ENCODE measurements around the gene UNG. TPM values are rescaled to one million over a fixed set of nuclear protein-coding genes. Genes with fewer than 3 reads are reported as not detected.

UNG gene
- total and polyA plus RNA-seq, 5 donors from 2014 or later = 8.9 to 42.2 (median 33.0) TPM

GRCh38 chr12:109160433-109160832 is 63.0 kb downstream of the UNG start:
- Mint-ChIP-seq H3K4me3 (no peak overlapping the region), H3K36me3 (peaks cover 5% of the 10 kb centered on the region)

More at GRCh38 chr12:109160433-109160832, 63.0 kb downstream of the UNG start:
- Histone ChIP-seq H3K4me3 (ENCODE audit: low read depth, low read length) (no peak overlapping the region), H3K9me3 (ENCODE audit: control insufficient read depth in 2 of 2, low read length in 2 of 2) (no peaks in the 10 kb centered on the region), H3K27me3 (ENCODE audit: control insufficient read depth, insufficient read depth, low read length) (no peaks in the 10 kb centered on the region), H3K27ac (ENCODE audit: insufficient read depth, low read length, poor library complexity, severe bottlenecking) (no peak overlapping the region), H3K36me3 (ENCODE audit: control insufficient read depth, insufficient read depth, low read length) (no peaks in the 10 kb centered on the region), H3K4me1 (ENCODE audit: control insufficient read depth, insufficient read depth, low read length, poor library complexity, severe bottlenecking) (no peaks in the 10 kb centered on the region)
- DNase-seq (no peak), ATAC-seq (ENCODE audit: low read depth in 2 of 2) (no peak)
- no peaks in the 10 kb centered on the region for H3K27me3 Mint-ChIP-seq
- H3K4me1 Mint-ChIP-seq = peaks cover 1 to 16% (median 7%) of the 10 kb centered on the region in 4 donors
- H3K9me3 Mint-ChIP-seq = no peaks in the 10 kb centered on the region
- no peak overlapping the region for H3K27ac Mint-ChIP-seq

Other genes starting within 250 kb of the UNG start
- 32.5 TPM for gene SSH1, start 240.0 kb upstream of the UNG start, total RNA-seq
- gene SSH1, start 240.0 kb upstream of the UNG start, polyA plus RNA-seq = 1 to 10 TPM; 5.7 to 8.2 (median 6.9) TPM
- gene DAO, start 217.5 kb upstream of the UNG start, total RNA-seq = not detected
- not detected for gene DAO, start 217.5 kb upstream of the UNG start, polyA plus RNA-seq
- gene SVOP, start 76.5 kb upstream of the UNG start, total RNA-seq = not detected
- not detected for gene SVOP, start 76.5 kb upstream of the UNG start, polyA plus RNA-seq
- gene USP30, start 45.0 kb upstream of the UNG start, total RNA-seq = 21.0 TPM
- gene USP30, start 45.0 kb upstream of the UNG start, polyA plus RNA-seq = 10 to 100 TPM; 10.7 to 14.2 (median 11.6) TPM
- gene ALKBH2, start 4.1 kb upstream of the UNG start, total RNA-seq = 8.7 TPM
- 10 to 100 TPM; 10.6 to 24.9 (median 13.5) TPM for gene ALKBH2, start 4.1 kb upstream of the UNG start, polyA plus RNA-seq
- 23.5 TPM for gene ACACB, start 19.0 kb downstream of the UNG start, total RNA-seq
- 1 to 10 TPM in 2 of 4 donors, under 1 TPM in 2; 0.47 to 3.2 (median 1.1) TPM for gene ACACB, start 19.0 kb downstream of the UNG start, polyA plus RNA-seq
- gene FOXN4, start 211.7 kb downstream of the UNG start, total RNA-seq = not detected
- under 1 TPM in 1 of 4 donors, not detected in 3; 0.11 TPM for gene FOXN4, start 211.7 kb downstream of the UNG start, polyA plus RNA-seq